ENCODE data around the gene ELAC2.

GRCh38 chr17:13005530-13005929 is 12.3 kb downstream of the ELAC2 start:
- no peak for TF ChIP-seq CTCF (IDR thresholded peaks at IDR 0.05)
- TF ChIP-seq POLR2AphosphoS5 (IDR thresholded peaks at IDR 0.05) = no peak
- TF ChIP-seq POLR2A (IDR thresholded peaks at IDR 0.05) = no peak
- no peak for TF ChIP-seq EP300 (IDR thresholded peaks at IDR 0.05; ENCODE audit: low read depth)
